DOHH2 (cell line): ENCODE results near the gene LRRC4C.

Source experiments
- H3F3A ChIP-seq: fragments of 200-600 bp; sonication (generic), shearing (Covaris generic); 2 replicates; pipeline ENCODE4 v1.6.0; 2016; ENCODE audit warnings: antibody characterized with exemption, mild to moderate bottlenecking; ENCODE audit not compliant: control insufficient read depth, insufficient read depth
- H3K27ac ChIP-seq: fragments of 200-600 bp; sonication (generic); 2 replicates; pipeline ENCODE4 v1.5.1; 2014; ENCODE audit warnings: low read depth, mild to moderate bottlenecking, low read length, moderate library complexity
- H3K27me3 ChIP-seq: fragments of 200-600 bp; sonication (generic); 2 replicates; pipeline ENCODE4 v1.6.1; 2014; ENCODE audit warnings: mild to moderate bottlenecking, low read length, mixed read lengths; ENCODE audit not compliant: control insufficient read depth
- H3K36me3 ChIP-seq: fragments of 200-600 bp; sonication (generic); 2 replicates; pipeline ENCODE4 v1.6.1; 2014; ENCODE audit warnings: mild to moderate bottlenecking, low read length, moderate library complexity, mixed read lengths; ENCODE audit not compliant: control insufficient read depth
- H3K4me1 ChIP-seq: fragments of 200-600 bp; sonication (generic); 2 replicates; pipeline ENCODE4 v1.6.1; 2014; ENCODE audit warnings: mild to moderate bottlenecking, low read length, mixed read lengths; ENCODE audit not compliant: control insufficient read depth
- H3K4me2 ChIP-seq: fragments of 200-600 bp; sonication (generic); 2 replicates; pipeline ENCODE4 v1.6.0; 2014; ENCODE audit warnings: mild to moderate bottlenecking, low read length, moderate library complexity
- H3K4me3 ChIP-seq: fragments of 200-600 bp; sonication (generic); 2 replicates; pipeline ENCODE4 v1.5.1; 2014; ENCODE audit warnings: mild to moderate bottlenecking, low read length, mixed read lengths
- H3K79me2 ChIP-seq: fragments of 200-600 bp; sonication (generic); 2 replicates; pipeline ENCODE4 v1.6.1; 2014; ENCODE audit warnings: mild to moderate bottlenecking, low read length, mixed read lengths; ENCODE audit not compliant: control insufficient read depth
- H3K9me2 ChIP-seq: fragments of 200-600 bp; sonication (generic); replicated peaks from 2 replicates; pipeline ENCODE4 v1.6.1; 2014; ENCODE audit warnings: mild to moderate bottlenecking, low read length, mixed read lengths; ENCODE audit not compliant: control insufficient read depth
- H3K9me3 ChIP-seq: fragments of 200-600 bp; sonication (generic); 2 replicates; pipeline ENCODE4 v1.6.1; 2014; ENCODE audit warnings: antibody characterized with exemption, low read length, mixed read lengths; ENCODE audit not compliant: control insufficient read depth, insufficient read depth
- H4K20me1 ChIP-seq: fragments of 200-600 bp; sonication (generic); 2 replicates; pipeline ENCODE4 v1.6.0; 2014; ENCODE audit warnings: low read depth, mild to moderate bottlenecking, antibody characterized with exemption, low read length, moderate library complexity; ENCODE audit not compliant: control insufficient read depth, insufficient read depth
- CTCF ChIP-seq: fragments of 200-600 bp; sonication (generic); IDR thresholded peaks from one replicate; pipeline ENCODE4 v1.5.1; 2014; ENCODE audit warnings: antibody characterized with exemption, mild to moderate bottlenecking, low read depth, low read length; ENCODE audit not compliant: poor library complexity, severe bottlenecking
- EZH2phosphoT487 ChIP-seq: fragments of 200-600 bp; sonication (generic); IDR thresholded peaks from 2 replicates; pipeline ENCODE4 v1.6.1; 2017; ENCODE audit warnings: borderline replicate concordance, mild to moderate bottlenecking, antibody characterized with exemption, low read length, moderate library complexity, mixed read lengths

LRRC4C gene

DNA sequence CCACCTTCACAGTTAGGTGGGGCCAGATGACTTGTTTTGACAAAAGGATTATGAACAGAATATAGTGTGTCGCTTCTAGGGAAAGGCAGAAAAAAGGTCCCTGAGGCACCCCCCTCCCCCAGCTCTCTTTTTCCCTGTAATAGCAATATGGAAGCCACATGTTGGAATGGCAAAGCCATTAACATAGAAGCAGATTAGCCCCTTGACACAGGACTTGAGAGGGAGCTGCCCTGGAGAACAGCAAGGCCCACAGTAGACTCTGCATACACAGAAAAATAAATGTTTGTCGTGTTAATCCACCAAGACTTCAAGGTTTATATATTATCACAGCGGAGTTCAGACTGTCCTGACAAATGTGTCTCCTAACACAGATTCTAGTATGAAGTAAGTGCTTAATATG, 1222.9 kb downstream of the LRRC4C start:
- Histone ChIP-seq H3F3A (no peaks in the 10 kb centered on the region), H3K27me3 (no peaks in the 10 kb centered on the region), H3K9me3 (no peaks in the 10 kb centered on the region), H3K4me2 (no peak overlapping the region), H3K4me1 (no peaks in the 10 kb centered on the region), H3K79me2 (no peaks in the 10 kb centered on the region), H3K27ac (no peak overlapping the region), H3K9me2 (no peaks in the 10 kb centered on the region), H3K4me3 (no peak overlapping the region), H3K36me3 (no peaks in the 10 kb centered on the region), H4K20me1 (no peaks in the 10 kb centered on the region)
- no peak for TF ChIP-seq EZH2phosphoT487
- TF ChIP-seq CTCF, result no peak

DNA sequence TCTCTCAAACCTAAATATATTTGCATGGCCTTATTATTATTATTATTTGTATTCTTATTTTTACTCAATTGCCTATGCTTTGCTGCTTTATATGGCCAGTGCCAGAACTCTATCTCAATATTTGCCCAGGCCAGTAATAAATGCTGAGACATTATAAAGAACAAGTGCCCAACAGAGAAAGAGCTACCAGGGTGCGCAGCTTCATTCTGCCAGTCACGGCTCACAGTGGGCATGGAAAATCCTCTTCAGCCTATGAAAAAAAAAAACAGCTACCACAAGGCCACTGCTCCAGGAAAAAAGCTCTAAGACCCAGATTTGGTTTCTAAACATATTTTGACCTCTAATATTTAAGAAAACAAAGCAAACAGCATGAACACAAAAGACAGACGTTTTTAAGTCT, 1223.6 kb downstream of the LRRC4C start:
- H3K79me2 ChIP-seq, result no peaks in the 10 kb centered on the region
- H3K27ac ChIP-seq, result no peak overlapping the region
- H3K9me2 ChIP-seq, result no peaks in the 10 kb centered on the region
- no peaks in the 10 kb centered on the region for H3F3A ChIP-seq
- H3K36me3 ChIP-seq, result no peaks in the 10 kb centered on the region
- TF ChIP-seq CTCF, result no peak
- no peak for TF ChIP-seq EZH2phosphoT487
- no peaks in the 10 kb centered on the region for H4K20me1 ChIP-seq
- no peaks in the 10 kb centered on the region for H3K4me1 ChIP-seq
- no peak overlapping the region for H3K4me2 ChIP-seq
- no peaks in the 10 kb centered on the region for H3K27me3 ChIP-seq
- H3K4me3 ChIP-seq, result no peak overlapping the region
- no peaks in the 10 kb centered on the region for H3K9me3 ChIP-seq

- TF ChIP-seq EZH2phosphoT487, result no peak
- no peak for TF ChIP-seq CTCF
- H3K4me3 ChIP-seq, result no peak overlapping the region
- H4K20me1 ChIP-seq, result no peaks in the 10 kb centered on the region
- H3K4me2 ChIP-seq, result no peak overlapping the region
- no peaks in the 10 kb centered on the region for H3K36me3 ChIP-seq
- H3K9me3 ChIP-seq, result no peaks in the 10 kb centered on the region
- H3K27ac ChIP-seq, result no peak overlapping the region
- no peaks in the 10 kb centered on the region for H3K27me3 ChIP-seq
- no peaks in the 10 kb centered on the region for H3K79me2 ChIP-seq
- H3K4me1 ChIP-seq, result no peaks in the 10 kb centered on the region
- no peaks in the 10 kb centered on the region for H3F3A ChIP-seq
- no peaks in the 10 kb centered on the region for H3K9me2 ChIP-seq
These were observed 1228.6 kb downstream of the LRRC4C start for GRCh38 chr11:40230821-40231220.

GRCh38 chr11:40228662-40229061, 1230.8 kb downstream of the LRRC4C start:
- no peaks in the 10 kb centered on the region for H4K20me1 ChIP-seq
- TF ChIP-seq EZH2phosphoT487 (no peak), CTCF (no peak)
- no peaks in the 10 kb centered on the region for H3K79me2 ChIP-seq
- H3K4me2 ChIP-seq, result no peak overlapping the region
- no peaks in the 10 kb centered on the region for H3K9me3 ChIP-seq
- H3K4me3 ChIP-seq, result no peak overlapping the region
- H3K9me2 ChIP-seq, result no peaks in the 10 kb centered on the region
- no peak overlapping the region for H3K27ac ChIP-seq
- H3F3A ChIP-seq, result no peaks in the 10 kb centered on the region
- H3K4me1 ChIP-seq, result no peaks in the 10 kb centered on the region
- H3K27me3 ChIP-seq, result no peaks in the 10 kb centered on the region
- no peaks in the 10 kb centered on the region for H3K36me3 ChIP-seq
